GM23338 (cell line): Measurements from ENCODE around the gene TUBGCP2. TPM values are rescaled to one million over a fixed set of nuclear protein-coding genes. Genes with fewer than 3 reads are reported as not detected.

Experiments used
- ATAC-seq: fragments of 200-7000 bp; cut with Tn5 transposase; 3 replicates; pipeline ENCODE4 v1.9.1; 2020
- DNase-seq: peaks from one replicate; pipeline ENCODE4 v3.0.0-alpha.2; 2015; ENCODE audit warnings: low spot score
- H2AFZ ChIP-seq: fragments of 200-600 bp; sonication (generic); 2 replicates; pipeline ENCODE4 v1.8.0; 2016; ENCODE audit warnings: antibody characterized with exemption, mild to moderate bottlenecking, moderate library complexity
- H3F3A ChIP-seq: fragments of 200-600 bp; sonication (generic); replicated peaks from 2 replicates; pipeline ENCODE4 v1.8.0; 2017; ENCODE audit warnings: antibody characterized with exemption, mixed run types, low read depth
- H3K27ac ChIP-seq: fragments of 200-600 bp; sonication (generic); 2 replicates; pipeline ENCODE4 v1.6.1; 2016; ENCODE audit warnings: low read depth
- H3K27me3 ChIP-seq: fragments of 200-600 bp; sonication (generic); 2 replicates; pipeline ENCODE4 v1.8.0; 2016; ENCODE audit warnings: mild to moderate bottlenecking, mixed run types, moderate library complexity; ENCODE audit not compliant: insufficient read depth
- H3K36me3 ChIP-seq: fragments of 200-600 bp; sonication (generic); 2 replicates; pipeline ENCODE4 v1.8.0; 2016; ENCODE audit warnings: mild to moderate bottlenecking; ENCODE audit not compliant: insufficient read depth
- H3K4me1 ChIP-seq: fragments of 200-600 bp; sonication (generic); 2 replicates; pipeline ENCODE4 v1.8.0; 2016; ENCODE audit warnings: mild to moderate bottlenecking, moderate library complexity; ENCODE audit not compliant: insufficient read depth
- H3K4me2 ChIP-seq: fragments of 200-600 bp; sonication (generic); 2 replicates; pipeline ENCODE4 v1.7.1; 2017; ENCODE audit warnings: mixed run types
- H3K4me3 ChIP-seq: fragments of 200-600 bp; sonication (generic); 2 replicates; pipeline ENCODE4 v1.6.1; 2016; ENCODE audit warnings: mixed run types
- H3K79me2 ChIP-seq: fragments of 200-600 bp; sonication (generic); replicated peaks from 2 replicates; pipeline ENCODE4 v1.8.0; 2017; ENCODE audit warnings: mild to moderate bottlenecking; ENCODE audit not compliant: insufficient read depth
- H3K9me2 ChIP-seq: fragments of 200-600 bp; sonication (generic); 2 replicates; pipeline ENCODE4 v1.8.0; 2017; ENCODE audit not compliant: insufficient read depth
- H4K20me1 ChIP-seq: fragments of 200-600 bp; sonication (generic); replicated peaks from 2 replicates; pipeline ENCODE4 v1.8.0; 2017; ENCODE audit warnings: mild to moderate bottlenecking; ENCODE audit not compliant: insufficient read depth
- H3K27ac Mint-ChIP-seq: 2 replicates; pipeline ENCODE4 v1.8.0; 2020; ENCODE audit warnings: inconsistent platforms, mild to moderate bottlenecking, moderate library complexity, mixed read lengths
- H3K27me3 Mint-ChIP-seq: 3 replicates; pipeline ENCODE4 v1.8.0; 2022; ENCODE audit warnings: low read depth, mild to moderate bottlenecking, moderate library complexity, mixed read lengths, inconsistent platforms; ENCODE audit not compliant: insufficient read depth, poor library complexity
- H3K36me3 Mint-ChIP-seq: 3 replicates; pipeline ENCODE4 v1.8.0; 2021; ENCODE audit warnings: low read depth, mild to moderate bottlenecking, inconsistent platforms, moderate library complexity, mixed read lengths
- H3K4me1 Mint-ChIP-seq: 3 replicates; pipeline ENCODE4 v1.8.0; 2020; ENCODE audit warnings: mild to moderate bottlenecking, inconsistent platforms, mixed read lengths
- H3K4me3 Mint-ChIP-seq: 3 replicates; pipeline ENCODE4 v1.8.0; 2021; ENCODE audit warnings: moderate library complexity, mild to moderate bottlenecking, inconsistent platforms, mixed read lengths
- H3K9me3 Mint-ChIP-seq: 3 replicates; pipeline ENCODE4 v1.8.0; 2020; ENCODE audit warnings: moderate library complexity, mild to moderate bottlenecking, inconsistent platforms, mixed read lengths
- CREB1 ChIP-seq: fragments of 250-450 bp; sonication (Bioruptor Pico); IDR thresholded peaks from 2 replicates; pipeline ENCODE4 v1.5.0; 2020; ENCODE audit warnings: low read depth, mild to moderate bottlenecking, moderate library complexity
- CTCF ChIP-seq, 2 experiments: fragments of 200-600 bp in 1 of 2; sonication (generic) in 1 of 2; conservative IDR thresholded peaks; 2 replicates each; pipeline versions ENCODE4 v1.5.1 to v1.6.1; 2016 to 2017; ENCODE audit warnings: antibody characterized with exemption in 2 of 2, low read depth in 2 of 2, mild to moderate bottlenecking in 2 of 2, moderate library complexity in 1 of 2
- ETS1 ChIP-seq: IDR thresholded peaks from 2 replicates; pipeline ENCODE4 v1.6.1; 2016; ENCODE audit warnings: antibody characterized with exemption
- EZH2phosphoT487 ChIP-seq: fragments of 200-600 bp; sonication (generic); IDR thresholded peaks from one replicate; pipeline ENCODE4 v1.8.1; 2018; ENCODE audit warnings: antibody characterized with exemption; ENCODE audit not compliant: unreplicated experiment
- JUNB ChIP-seq: IDR thresholded peaks from one replicate; pipeline ENCODE4 v1.6.1; 2016; ENCODE audit warnings: antibody characterized with exemption; ENCODE audit not compliant: unreplicated experiment
- NANOG ChIP-seq: IDR thresholded peaks from 2 replicates; pipeline ENCODE4 v1.6.1; 2016; ENCODE audit warnings: antibody characterized with exemption, borderline replicate concordance
- POLR2AphosphoS5 ChIP-seq: IDR thresholded peaks from 2 replicates; pipeline ENCODE4 v1.6.1; 2016; ENCODE audit warnings: antibody characterized with exemption, low read depth
- REST ChIP-seq: IDR thresholded peaks from one replicate; pipeline ENCODE4 v1.6.1; 2018; ENCODE audit warnings: antibody characterized with exemption; ENCODE audit not compliant: unreplicated experiment
- ZNF114 ChIP-seq: fragments of 250-450 bp; sonication (Bioruptor Pico); IDR thresholded peaks from 2 replicates; pipeline ENCODE4 v1.5.0; 2020; ENCODE audit warnings: mild to moderate bottlenecking, moderate library complexity
- ZNF331 ChIP-seq: fragments of 250-450 bp; sonication (Bioruptor Pico); IDR thresholded peaks from 2 replicates; pipeline ENCODE4 v1.5.0; 2020; ENCODE audit warnings: low read depth, mild to moderate bottlenecking, moderate library complexity
- polyA plus RNA-seq: library from polyadenylated mRNA; unstranded; fragments of >200 nt; fragmentation: Nextera tagmentation; extraction: Ambion mirVana; gene quantifications from 2 replicates; pipeline ENCODE4 v1.2.1, GENCODE V29; 2016
- total RNA-seq: library from RNA; depleted of rRNA; stranded (reverse); fragments of >200 nt; shearing (Covaris generic); gene quantifications from 2 replicates; pipeline ENCODE4 v1.2.3, GENCODE V29; 2014

TUBGCP2 gene
- total and polyA plus RNA-seq, 2 experiments from 2014 or later = 59.6 to 67.7 TPM

- TF ChIP-seq ETS1 = no peak
Measured at GRCh38 chr10:133272964-133273420, 35.7 kb downstream of the TUBGCP2 start (continued).

- peaks cover 5% of the 10 kb centered on the region for H3K27me3 Mint-ChIP-seq
Measured at GRCh38 chr10:133272301-133272963, 36.2 kb downstream of the TUBGCP2 start.

More at GRCh38 chr10:133272301-133272963, 36.2 kb downstream of the TUBGCP2 start:
- H3K36me3 ChIP-seq = no peaks in the 10 kb centered on the region
- H3K79me2 ChIP-seq = no peaks in the 10 kb centered on the region
- no peak for DNase-seq
- H3K4me3 ChIP-seq = no peak overlapping the region
- Mint-ChIP-seq H3K4me1 (peaks cover 4% of the 10 kb centered on the region; the same call in 2 of the 3 replicates), H3K4me3 (no peak overlapping the region), H3K9me3 (no peaks in the 10 kb centered on the region), H3K36me3 (no peaks in the 10 kb centered on the region), H3K27ac (no peak overlapping the region)
- H3K9me2 ChIP-seq = no peaks in the 10 kb centered on the region
- H3F3A ChIP-seq = no peaks in the 10 kb centered on the region
- no peaks in the 10 kb centered on the region for H3K4me1 ChIP-seq
- no peak overlapping the region for H3K27ac ChIP-seq
- TF ChIP-seq EZH2phosphoT487 (no peak), CTCF (conservative IDR thresholded peaks at IDR 0.05; ENCODE audit: low read depth in 2 of 2) (no peak), NANOG (no peak), CREB1 (CRISPR knock-in tag) (no peak), JUNB (no peak), ZNF114 (CRISPR knock-in tag) (no peak), ETS1 (no peak), POLR2AphosphoS5 (no peak), REST (no peak), ZNF331 (CRISPR knock-in tag) (no peak)
- ATAC-seq = no peak
- no peaks in the 10 kb centered on the region for H3K27me3 ChIP-seq
- no peak overlapping the region for H3K4me2 ChIP-seq
- no peak overlapping the region for H2AFZ ChIP-seq
- H4K20me1 ChIP-seq = no peaks in the 10 kb centered on the region
